WTC11 (cell line): ENCODE measurements around the gene SEC61A2. TPM values are rescaled to one million over a fixed set of nuclear protein-coding genes. Genes with fewer than 3 reads are reported as not detected.

Source experiments
- AFF4 ChIP-seq: sonication (generic); formaldehyde crosslinking; IDR thresholded peaks from 2 replicates; pipeline ENCODE4 v1.8.1; 2023; ENCODE audit warnings: mild to moderate bottlenecking, missing genetic modification reagents, borderline replicate concordance
- ATF2 ChIP-seq: sonication (generic); formaldehyde crosslinking; IDR thresholded peaks from 2 replicates; pipeline ENCODE4 v1.8.1; 2022; ENCODE audit warnings: low read depth, missing genetic modification reagents, borderline replicate concordance
- ESRRA ChIP-seq: sonication (generic); formaldehyde crosslinking; IDR thresholded peaks from 2 replicates; pipeline ENCODE4 v1.8.1; 2022; ENCODE audit warnings: mild to moderate bottlenecking, missing genetic modification reagents, borderline replicate concordance
- FOXJ3 ChIP-seq: sonication (generic); formaldehyde crosslinking; IDR thresholded peaks from 2 replicates; pipeline ENCODE4 v1.9.0; 2021; ENCODE audit warnings: missing genetic modification reagents, mild to moderate bottlenecking, borderline replicate concordance
- FOXP4 ChIP-seq: sonication (generic); formaldehyde crosslinking; IDR thresholded peaks from 2 replicates; pipeline ENCODE4 v1.8.0; 2022; ENCODE audit warnings: mild to moderate bottlenecking, missing genetic modification reagents
- GRHL2 ChIP-seq: fragments of 250-450 bp; sonication (Bioruptor Pico); IDR thresholded peaks from 2 replicates; pipeline ENCODE4 v1.8.0; 2022; ENCODE audit warnings: mild to moderate bottlenecking, moderate library complexity; ENCODE audit not compliant: insufficient replicate concordance, severe bottlenecking
- HMGA2 ChIP-seq: fragments of 250-450 bp; sonication (Bioruptor Pico); IDR thresholded peaks from 2 replicates; pipeline ENCODE4 v1.4.0; 2021; ENCODE audit warnings: mild to moderate bottlenecking, moderate library complexity
- MLX ChIP-seq: sonication (generic); formaldehyde crosslinking; IDR thresholded peaks from 2 replicates; pipeline ENCODE4 v1.8.1; 2023; ENCODE audit warnings: mild to moderate bottlenecking, missing genetic modification reagents, moderate library complexity
- MYBL2 ChIP-seq: sonication (generic); formaldehyde crosslinking; IDR thresholded peaks from 2 replicates; pipeline ENCODE4 v1.8.1; 2023; ENCODE audit warnings: mild to moderate bottlenecking, moderate library complexity, missing genetic modification reagents
- PRDM15 ChIP-seq: sonication (generic); formaldehyde crosslinking; IDR thresholded peaks from 2 replicates; pipeline ENCODE4 v1.8.0; 2022; ENCODE audit warnings: missing genetic modification reagents
- TEAD1 ChIP-seq: sonication (generic); formaldehyde crosslinking; IDR thresholded peaks from 2 replicates; pipeline ENCODE4 v1.8.0; 2022; ENCODE audit warnings: mild to moderate bottlenecking, missing genetic modification reagents
- TP53 ChIP-seq: sonication (generic); formaldehyde crosslinking; IDR thresholded peaks from 2 replicates; pipeline ENCODE4 v1.8.1; 2023; ENCODE audit warnings: mild to moderate bottlenecking, missing genetic modification reagents
- USF1 ChIP-seq: sonication (generic); formaldehyde crosslinking; IDR thresholded peaks from 2 replicates; pipeline ENCODE4 v1.8.0; 2022; ENCODE audit warnings: mild to moderate bottlenecking, missing genetic modification reagents
- ZNF121 ChIP-seq: sonication (generic); formaldehyde crosslinking; IDR thresholded peaks from 2 replicates; pipeline ENCODE4 v1.8.0; 2023; ENCODE audit warnings: missing genetic modification reagents
- ZNF138 ChIP-seq: sonication (generic); formaldehyde crosslinking; conservative IDR thresholded peaks from 2 replicates; pipeline ENCODE4 v1.8.1; 2022; ENCODE audit warnings: mild to moderate bottlenecking, moderate library complexity, missing genetic modification reagents
- ZNF219 ChIP-seq: sonication (generic); formaldehyde crosslinking; IDR thresholded peaks from 2 replicates; pipeline ENCODE4 v1.8.0; 2023; ENCODE audit warnings: missing genetic modification reagents, mild to moderate bottlenecking, borderline replicate concordance
- ZNF263 ChIP-seq: sonication (generic); formaldehyde crosslinking; IDR thresholded peaks from 2 replicates; pipeline ENCODE4 v1.8.1; 2022; ENCODE audit warnings: low read depth, mild to moderate bottlenecking, moderate library complexity, missing genetic modification reagents
- ZNF281 ChIP-seq: sonication (generic); formaldehyde crosslinking; IDR thresholded peaks from 2 replicates; pipeline ENCODE4 v1.8.0; 2023; ENCODE audit warnings: mild to moderate bottlenecking, missing genetic modification reagents
- ZNF425 ChIP-seq: fragments of 250-450 bp; sonication (Bioruptor Pico); conservative IDR thresholded peaks from 2 replicates; pipeline ENCODE4 v1.9.0; 2021; ENCODE audit warnings: mild to moderate bottlenecking
- total RNA-seq: library from RNA; stranded (reverse); gene quantifications from 3 replicates; pipeline ENCODE4 v1.2.3, GENCODE V29; 2021

Gene SEC61A2
- total RNA-seq, 1 experiment from 2014 or later = 19.0 TPM

GRCh38 chr10:12195603-12196506 is 66.4 kb downstream of the SEC61A2 start, which contains the start of the genes CDC123 and NUDT5 (continued):
- TF ChIP-seq AFF4 (no peak), ZNF263 (CRISPR knock-in tag) (no peak), GRHL2 (CRISPR knock-in tag) (no peak), ZNF138 (CRISPR knock-in tag) (no peak), MYBL2 (CRISPR knock-in tag) (no peak), ZNF425 (no peak), TP53 (0 out of 2 replicates have a peak, but pooled peaks have one; percentile 52), MLX (CRISPR knock-in tag) (no peak), FOXP4 (0 out of 2 replicates have a peak, but pooled peaks have one; percentile 51), TEAD1 (no peak), PRDM15 (CRISPR knock-in tag) (no peak), ATF2 (no peak), HMGA2 (CRISPR knock-in tag) (no peak), ZNF219 (no peak; the same call in 1 of the 2 replicates), ZNF281 (CRISPR knock-in tag) (peak; percentile 13; the same call in 1 of the 2 replicates), ESRRA (CRISPR knock-in tag) (peak; percentile 62; the same call in 1 of the 2 replicates), FOXJ3 (CRISPR knock-in tag) (no peak), ZNF121 (CRISPR knock-in tag) (no peak), USF1 (peak; percentile 49)
